GM12801 (cell line): ENCODE data around the gene TOLLIP.

ENCODE experiments used
- CTCF ChIP-seq: IDR thresholded peaks from one replicate; pipeline ENCODE4 v1.5.1; 2011; ENCODE audit warnings: control low read depth; ENCODE audit not compliant: insufficient read length; ENCODE audit errors: extremely low read depth

The TOLLIP gene

DNA sequence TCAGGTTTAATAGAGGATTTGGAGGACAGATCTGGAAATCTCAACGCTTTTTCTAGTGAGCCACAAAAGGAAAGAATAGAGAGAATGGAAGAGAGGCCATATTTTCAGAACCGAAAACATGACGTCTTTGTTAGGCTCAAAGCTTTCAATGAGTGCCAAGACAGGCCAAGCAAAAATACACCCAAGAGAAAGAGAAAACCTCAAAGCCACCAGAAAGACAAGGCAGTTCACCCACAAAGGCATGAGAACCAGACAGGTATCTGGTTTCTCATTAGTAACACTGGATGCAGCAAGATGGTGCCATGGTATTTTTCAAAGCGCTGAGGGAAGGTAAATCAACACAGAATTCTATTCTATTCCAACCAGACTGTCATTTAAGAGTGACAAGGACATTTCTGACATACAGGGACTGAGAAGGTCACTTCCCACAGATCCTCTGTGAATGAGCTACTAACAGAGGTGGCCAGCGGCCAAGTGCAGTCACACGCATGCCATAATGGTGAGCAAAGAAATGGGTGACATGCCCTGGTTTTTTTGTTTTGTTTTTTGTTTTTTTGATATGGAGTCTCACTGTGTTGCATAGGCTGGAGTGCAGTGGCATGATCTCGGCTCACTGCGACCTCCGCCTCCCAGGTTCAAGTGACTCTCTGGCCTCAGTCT lies 41.9 kb downstream of the TOLLIP start:
- no peak for TF ChIP-seq CTCF

DNA sequence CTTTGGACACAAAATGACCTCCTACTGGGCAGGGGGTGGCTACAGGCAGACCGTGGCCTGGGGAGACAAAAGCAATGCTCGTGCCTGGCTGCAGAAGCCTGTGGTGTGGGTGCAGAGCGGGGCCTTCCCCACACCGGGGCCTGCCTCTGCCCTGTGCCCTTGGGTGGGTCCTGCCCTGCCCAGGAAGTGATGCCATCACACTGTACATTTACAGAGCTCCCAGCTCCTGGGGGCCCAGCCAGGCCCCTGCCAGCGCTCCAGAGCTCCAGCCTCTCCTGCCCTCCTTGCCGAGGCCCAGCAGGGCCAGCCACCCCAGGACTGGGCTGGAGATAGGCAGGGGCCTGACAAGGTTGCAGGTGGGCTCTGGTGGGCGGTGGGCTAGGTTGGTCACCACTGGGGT lies 46.4 kb downstream of the TOLLIP start:
- no peak for TF ChIP-seq CTCF

GRCh38 chr11:1262172-1263006 lies 47.0 kb downstream of the TOLLIP start:
- TF ChIP-seq CTCF = no peak

- TF ChIP-seq CTCF = no peak
Measured at GRCh38 chr11:1261241-1262071, 48.0 kb downstream of the TOLLIP start.

- no peak for TF ChIP-seq CTCF
Measured at GRCh38 chr11:1260620-1261019, 48.8 kb downstream of the TOLLIP start.

DNA sequence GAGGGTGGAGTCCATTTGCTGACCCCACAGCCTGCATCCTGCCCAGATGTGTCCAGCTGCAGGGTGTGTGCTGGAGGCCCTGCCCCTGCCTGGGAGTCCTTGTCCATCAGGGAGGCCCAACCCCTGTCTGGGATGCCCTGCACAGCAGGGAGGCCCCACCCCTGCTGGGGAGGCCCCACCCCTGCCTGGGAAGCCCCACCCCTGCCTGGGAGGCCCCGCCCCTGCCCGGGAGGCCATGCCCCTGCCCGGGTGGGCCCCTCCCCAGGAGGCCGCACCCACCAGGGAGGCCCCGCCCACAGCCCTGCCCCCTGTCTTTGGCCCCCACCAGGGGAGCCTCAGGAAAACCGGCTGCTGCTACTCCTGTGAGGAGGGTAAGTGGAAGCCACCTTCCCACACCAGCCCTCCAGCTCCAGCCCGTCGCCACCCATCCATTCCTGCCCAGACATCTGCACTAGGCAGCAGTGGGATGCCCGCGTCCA lies 49.4 kb downstream of the TOLLIP start:
- no peak for TF ChIP-seq CTCF

DNA sequence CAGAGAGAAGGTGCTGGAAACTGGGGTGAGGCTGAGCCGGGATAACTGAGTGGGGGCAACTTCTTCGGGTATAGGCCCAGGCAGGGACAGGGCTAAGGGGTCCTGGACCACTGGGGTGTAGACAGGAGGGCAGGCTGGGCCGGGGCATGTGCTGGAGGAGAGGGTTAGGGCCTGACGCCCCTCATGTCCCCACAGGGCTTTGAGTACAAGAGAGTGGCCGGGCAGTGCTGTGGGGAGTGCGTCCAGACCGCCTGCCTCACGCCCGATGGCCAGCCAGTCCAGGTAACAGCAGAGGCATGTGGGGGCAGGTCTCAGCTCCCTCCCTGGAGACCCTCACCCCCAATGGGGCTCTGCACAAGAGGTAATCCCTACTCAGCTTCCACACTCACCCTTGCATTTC lies 49.9 kb downstream of the TOLLIP start:
- no peak for TF ChIP-seq CTCF
